ENCODE measurements around the gene ACOXL. TPM values are rescaled to one million over a fixed set of nuclear protein-coding genes. Genes with fewer than 3 reads are reported as not detected.
"Not testable (repeated sequence)": the region's sequence is repeated elsewhere in the genome, so short reads cannot be mapped to it uniquely, and the experiment has no call there.

Gene ACOXL
- total RNA-seq (2014; rRNA removed; shearing (Covaris generic); ENCODE audit: low replicate concordance) = 0.58 TPM in 1 of 2 replicates, not detected in the other

DNA sequence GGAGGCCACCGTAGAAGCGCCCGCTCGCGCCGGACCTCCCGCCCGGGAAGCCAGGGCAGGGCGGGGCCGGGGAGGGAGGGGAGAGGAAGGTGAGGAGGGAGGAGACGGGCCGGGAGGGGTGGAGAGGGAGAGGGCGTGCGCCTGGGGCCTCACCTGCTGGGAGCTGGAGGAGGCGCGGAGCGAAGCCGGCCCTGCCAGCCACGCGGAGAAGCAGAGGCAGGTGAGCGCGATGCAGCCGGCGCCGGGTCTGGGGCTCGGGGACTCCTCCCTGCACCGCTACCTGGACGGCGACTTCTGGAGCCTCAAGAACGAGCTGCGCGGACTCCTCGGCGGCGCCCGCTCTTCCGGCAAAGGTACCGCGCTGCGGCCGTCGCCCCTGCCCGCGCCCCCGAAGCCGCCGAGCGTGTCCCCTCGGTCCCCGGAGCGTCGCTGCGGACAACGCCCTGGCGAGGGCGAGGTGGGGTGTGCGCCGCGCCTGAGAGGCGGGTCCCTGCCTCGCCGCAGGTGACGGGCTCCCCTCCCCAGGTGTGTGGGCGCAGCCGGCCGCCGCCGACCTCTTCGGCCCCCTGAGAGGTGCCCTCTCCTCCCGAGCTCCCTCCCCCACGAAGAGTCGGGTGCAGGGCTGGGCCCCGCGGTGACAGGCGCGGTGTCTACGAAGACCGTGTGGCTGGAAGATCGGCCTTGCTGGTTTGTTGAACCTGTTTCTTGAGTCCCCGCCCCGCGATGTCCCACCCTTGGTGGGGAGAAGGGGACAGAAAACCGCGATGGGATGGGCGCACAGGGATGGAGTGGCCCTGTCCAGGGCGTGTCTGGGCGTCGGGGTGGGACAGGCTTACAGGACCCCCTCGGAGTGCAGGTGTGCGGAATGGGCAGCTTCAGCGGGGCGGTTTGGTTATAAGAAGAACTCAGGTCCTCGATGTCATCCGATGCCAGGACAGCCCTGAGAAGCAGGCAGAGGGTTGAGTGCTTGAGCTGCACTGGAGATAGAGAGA, at the start of gene ACOXL:
Gene ACOXL (plus strand): TSS at position 152 of the 992 bp plus-strand sequence. CDS start 35,817 bp downstream, outside the sequence.
- H3K27me3 ChIP-seq (ENCODE audit: low read length) = no peaks in the 10 kb centered on the region
- H3K4me3 ChIP-seq (ENCODE audit: low read length) = no peak within 1 kb of the TSS
- no peaks in the 10 kb centered on the region for H3K79me2 ChIP-seq (ENCODE audit: low read length)
- H2AFZ ChIP-seq (ENCODE audit: low read length) = no peak within 1 kb of the TSS
- H3K9me2 ChIP-seq (replicated peaks; ENCODE audit: insufficient read depth, low read length) = no peaks in the 10 kb centered on the region
- no peak within 1 kb of the TSS for H3K4me2 ChIP-seq (ENCODE audit: low read depth, low read length, poor library complexity, severe bottlenecking)
- peaks cover 7% of the 10 kb centered on the region for H3K4me1 ChIP-seq (ENCODE audit: low read length)
- H3K27ac ChIP-seq (ENCODE audit: low read length) = no peak within 1 kb of the TSS
- 0 out of 2 replicates have a peak, but pooled peaks cover 3% of the 10 kb centered on the region for H4K20me1 ChIP-seq (ENCODE audit: insufficient read depth, low read depth, low read length)
- no peaks in the 10 kb centered on the region for H3K36me3 ChIP-seq (ENCODE audit: insufficient read depth, low read length)
- DNase-seq = no peak
- H3K9me3 ChIP-seq (ENCODE audit: low read length) = no peaks in the 10 kb centered on the region
- H3K9ac ChIP-seq (ENCODE audit: low read length) = no peak within 1 kb of the TSS

DNA sequence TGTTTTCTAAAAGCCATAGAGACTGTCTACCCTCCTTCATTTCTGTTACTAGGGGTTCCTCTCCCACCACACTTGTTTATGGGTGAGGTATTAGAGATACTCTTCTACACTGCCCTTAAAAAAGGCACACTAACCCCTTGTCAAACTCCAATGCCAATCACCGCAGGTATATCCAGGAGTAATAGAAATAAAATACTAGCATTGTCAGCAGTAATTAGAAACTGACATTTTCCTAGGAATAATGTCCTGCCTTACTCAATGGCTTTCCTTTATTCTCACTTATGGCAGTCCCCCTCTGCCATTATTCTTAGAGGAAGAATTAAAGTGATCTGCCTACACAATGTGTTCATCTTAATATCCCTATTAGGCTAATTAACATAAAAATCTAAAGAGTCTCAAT, 49.5 kb upstream of the ACOXL start:
- no peaks in the 10 kb centered on the region for H4K20me1 ChIP-seq (ENCODE audit: insufficient read depth, low read depth, low read length)
- no peak overlapping the region for H3K4me2 ChIP-seq (ENCODE audit: low read depth, low read length, poor library complexity, severe bottlenecking)
- H3K79me2 ChIP-seq (ENCODE audit: low read length) = no peaks in the 10 kb centered on the region; the same call in 1 of the 2 replicates
- no peaks in the 10 kb centered on the region for H3K36me3 ChIP-seq (ENCODE audit: insufficient read depth, low read length)
- no peak overlapping the region for H3K9ac ChIP-seq (ENCODE audit: low read length)
- H3K9me3 ChIP-seq (ENCODE audit: low read length) = no peaks in the 10 kb centered on the region
- H3K9me2 ChIP-seq (replicated peaks; ENCODE audit: insufficient read depth, low read length) = no peaks in the 10 kb centered on the region
- no peak overlapping the region for H2AFZ ChIP-seq (ENCODE audit: low read length)
- no peak overlapping the region for H3K27ac ChIP-seq (ENCODE audit: low read length)
- H3K27me3 ChIP-seq (ENCODE audit: low read length) = no peaks in the 10 kb centered on the region
- no peak overlapping the region for H3K4me3 ChIP-seq (ENCODE audit: low read length)
- H3K4me1 ChIP-seq (ENCODE audit: low read length) = peaks cover 10% of the 10 kb centered on the region
- DNase-seq = no peak

DNA sequence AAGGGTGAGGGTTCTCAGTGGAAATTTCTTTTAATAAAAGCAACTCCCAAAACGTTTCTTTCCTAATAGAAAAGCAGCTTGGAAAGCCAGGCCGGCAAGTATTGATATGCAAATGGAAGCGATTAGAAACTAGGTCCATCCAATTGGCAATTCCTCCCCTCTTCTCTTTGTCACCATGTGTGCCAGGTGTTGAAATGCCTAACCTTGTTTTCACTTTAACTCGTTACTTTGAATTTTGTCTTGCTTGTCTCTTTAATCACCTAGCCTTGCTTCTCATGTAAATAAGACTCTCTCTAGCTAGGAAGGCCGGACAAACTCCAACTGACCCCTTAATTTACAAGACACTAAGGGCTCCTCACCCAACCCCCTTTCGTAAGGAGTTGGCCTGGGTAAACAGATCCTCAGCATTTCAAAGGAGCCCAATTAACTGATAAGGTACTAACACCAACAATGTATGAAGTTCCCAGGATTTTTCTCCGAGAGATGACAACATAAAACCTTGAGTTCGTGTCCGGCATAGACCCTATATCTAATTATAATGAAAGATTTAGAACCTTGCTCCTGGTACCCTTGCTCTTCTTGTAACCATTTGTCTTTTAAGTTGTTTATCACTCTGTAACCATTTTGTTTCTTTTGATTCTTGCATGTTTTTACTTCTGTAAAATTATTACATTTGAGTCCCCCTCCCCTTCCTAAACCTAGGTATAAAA, 44.4 kb upstream of the ACOXL start:
- not testable (repeated sequence) for H3K27me3 ChIP-seq (ENCODE audit: low read length); H3K9ac ChIP-seq (ENCODE audit: low read length); H3K36me3 ChIP-seq (ENCODE audit: insufficient read depth, low read length); H4K20me1 ChIP-seq (ENCODE audit: insufficient read depth, low read depth, low read length); DNase-seq; H3K27ac ChIP-seq (ENCODE audit: low read length); H2AFZ ChIP-seq (ENCODE audit: low read length); H3K4me2 ChIP-seq (ENCODE audit: low read depth, low read length, poor library complexity, severe bottlenecking); H3K9me3 ChIP-seq (ENCODE audit: low read length); H3K9me2 ChIP-seq (replicated peaks; ENCODE audit: insufficient read depth, low read length); H3K4me3 ChIP-seq (ENCODE audit: low read length); H3K79me2 ChIP-seq (ENCODE audit: low read length)
- peaks cover 14% of the 10 kb centered on the region for H3K4me1 ChIP-seq (ENCODE audit: low read length)

DNA sequence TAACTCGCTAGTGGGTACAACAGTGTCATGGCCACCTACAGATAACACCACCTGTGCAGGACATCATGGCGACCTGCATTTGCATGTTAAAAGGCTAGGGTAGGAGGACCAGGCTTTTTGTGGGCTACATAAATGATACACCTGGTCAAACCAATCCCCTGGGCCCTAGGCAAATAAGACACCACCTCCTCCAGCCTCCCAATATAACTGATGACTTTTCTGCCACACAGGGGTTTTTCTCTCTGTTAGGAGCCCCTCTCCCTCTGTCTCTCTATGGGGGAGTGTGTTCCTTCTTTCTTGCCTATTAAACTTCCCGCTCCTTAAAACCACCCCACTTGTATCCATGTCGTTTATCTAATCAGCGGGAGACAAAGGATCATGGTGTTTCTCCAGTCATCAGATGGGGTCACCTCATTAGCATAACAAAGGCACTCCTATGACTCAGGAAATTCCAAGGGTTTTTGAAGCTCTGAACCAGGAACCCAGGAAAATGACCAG, 43.7 kb upstream of the ACOXL start:
- Histone ChIP-seq H3K27ac (ENCODE audit: low read length) (no peak overlapping the region), H3K27me3 (ENCODE audit: low read length) (0 out of 2 replicates have a peak, but pooled peaks cover 3% of the 10 kb centered on the region), H3K9me2 (replicated peaks; ENCODE audit: insufficient read depth, low read length) (no peaks in the 10 kb centered on the region), H3K4me3 (ENCODE audit: low read length) (no peak overlapping the region), H3K4me2 (ENCODE audit: low read depth, low read length, poor library complexity, severe bottlenecking) (no peak overlapping the region), H2AFZ (ENCODE audit: low read length) (no peak overlapping the region), H3K9ac (ENCODE audit: low read length) (no peak overlapping the region), H4K20me1 (ENCODE audit: insufficient read depth, low read depth, low read length) (no peaks in the 10 kb centered on the region), H3K79me2 (ENCODE audit: low read length) (no peaks in the 10 kb centered on the region), H3K4me1 (ENCODE audit: low read length) (peaks cover 14% of the 10 kb centered on the region), H3K9me3 (ENCODE audit: low read length) (no peaks in the 10 kb centered on the region), H3K36me3 (ENCODE audit: insufficient read depth, low read length) (no peaks in the 10 kb centered on the region)
- no peak for DNase-seq

DNA sequence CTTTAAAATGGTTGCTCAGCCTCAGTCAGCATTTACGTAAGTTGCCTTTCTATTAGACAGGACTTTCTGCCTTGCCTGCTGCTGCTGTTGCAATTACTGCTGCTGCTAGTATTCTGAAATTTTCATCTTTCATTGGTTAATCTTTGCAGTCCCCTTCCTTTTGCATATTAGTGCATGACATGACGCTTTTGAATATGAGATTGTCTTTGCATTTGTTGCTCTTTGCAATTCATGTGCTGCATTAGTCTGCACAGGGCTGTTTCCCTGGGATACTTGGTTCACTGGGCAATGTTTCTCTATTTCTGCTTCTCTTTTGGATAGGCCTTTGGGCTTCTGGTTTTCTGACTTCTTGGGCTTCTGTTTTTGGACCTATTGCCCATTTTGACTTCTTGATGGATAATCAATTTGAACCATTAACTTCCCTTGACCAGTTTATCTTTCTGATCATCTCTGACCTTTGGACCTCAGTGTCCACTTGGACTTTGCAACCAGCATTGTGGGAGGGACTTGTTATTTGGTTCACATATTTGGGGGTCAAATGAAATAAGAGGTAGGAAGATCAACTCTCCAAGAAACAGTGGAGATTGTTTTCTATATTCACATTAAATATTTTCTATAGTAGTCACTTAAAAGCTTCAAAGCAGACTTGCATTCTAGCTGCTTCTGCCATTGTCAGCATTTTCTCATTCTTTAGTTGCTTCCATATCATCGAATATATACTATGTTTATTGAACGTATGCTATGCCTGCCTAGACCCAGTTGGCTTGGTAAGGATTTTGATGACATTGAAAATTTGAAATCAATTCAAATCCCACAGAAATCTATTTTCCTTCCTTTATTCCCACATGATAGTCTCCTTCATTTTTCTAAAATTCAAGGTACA, 42.0 kb upstream of the ACOXL start:
- Histone ChIP-seq H2AFZ (ENCODE audit: low read length) (no peak overlapping the region), H3K27me3 (ENCODE audit: low read length) (0 out of 2 replicates have a peak, but pooled peaks cover 3% of the 10 kb centered on the region), H3K27ac (ENCODE audit: low read length) (no peak overlapping the region), H3K4me3 (ENCODE audit: low read length) (no peak overlapping the region), H3K4me1 (ENCODE audit: low read length) (peaks cover 14% of the 10 kb centered on the region), H3K9ac (ENCODE audit: low read length) (no peak overlapping the region), H3K9me3 (ENCODE audit: low read length) (no peaks in the 10 kb centered on the region), H3K36me3 (ENCODE audit: insufficient read depth, low read length) (no peaks in the 10 kb centered on the region), H3K79me2 (ENCODE audit: low read length) (no peaks in the 10 kb centered on the region), H4K20me1 (ENCODE audit: insufficient read depth, low read depth, low read length) (no peaks in the 10 kb centered on the region), H3K9me2 (replicated peaks; ENCODE audit: insufficient read depth, low read length) (no peaks in the 10 kb centered on the region), H3K4me2 (ENCODE audit: low read depth, low read length, poor library complexity, severe bottlenecking) (no peak overlapping the region)
- DNase-seq = no peak

DNA sequence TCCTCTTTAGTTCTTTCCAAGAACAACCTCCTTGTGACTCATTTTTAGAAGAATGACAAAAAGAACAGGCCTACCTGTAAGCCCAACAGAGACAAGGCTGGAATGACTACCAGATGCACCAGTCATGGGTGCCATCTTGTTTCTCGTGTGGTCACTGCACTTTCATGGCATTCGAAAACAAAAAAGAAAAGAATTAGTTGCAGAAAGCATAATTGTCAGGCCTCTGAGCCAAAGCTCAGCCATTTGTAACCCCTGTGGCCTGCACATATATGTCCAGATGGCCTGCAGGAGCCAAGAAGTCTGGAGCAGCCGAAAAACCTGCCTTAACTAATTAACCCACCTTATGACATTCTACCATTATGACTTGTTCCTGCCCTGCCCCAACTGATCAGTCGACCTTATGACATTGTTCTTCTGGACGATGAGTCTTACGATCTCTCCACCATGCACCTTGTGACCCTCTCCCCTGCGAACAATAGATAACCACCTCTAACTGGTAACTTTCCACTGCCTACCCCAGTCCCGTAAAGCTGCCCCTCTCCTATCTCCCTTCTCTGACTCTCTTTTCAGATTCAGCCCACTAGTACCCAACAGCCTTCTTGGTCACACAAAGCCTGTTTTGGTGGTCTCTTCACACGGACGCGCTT, 40.6 kb upstream of the ACOXL start:
- no peaks in the 10 kb centered on the region for H4K20me1 ChIP-seq (ENCODE audit: insufficient read depth, low read depth, low read length)
- H3K4me2 ChIP-seq (ENCODE audit: low read depth, low read length, poor library complexity, severe bottlenecking) = no peak overlapping the region
- peaks cover 14% of the 10 kb centered on the region for H3K4me1 ChIP-seq (ENCODE audit: low read length)
- H2AFZ ChIP-seq (ENCODE audit: low read length) = no peak overlapping the region
- no peaks in the 10 kb centered on the region for H3K79me2 ChIP-seq (ENCODE audit: low read length)
- H3K9ac ChIP-seq (ENCODE audit: low read length) = no peak overlapping the region
- H3K9me3 ChIP-seq (ENCODE audit: low read length) = no peaks in the 10 kb centered on the region
- H3K36me3 ChIP-seq (ENCODE audit: insufficient read depth, low read length) = no peaks in the 10 kb centered on the region
- H3K4me3 ChIP-seq (ENCODE audit: low read length) = no peak overlapping the region
- H3K9me2 ChIP-seq (replicated peaks; ENCODE audit: insufficient read depth, low read length) = no peaks in the 10 kb centered on the region
- no peak for DNase-seq
- H3K27me3 ChIP-seq (ENCODE audit: low read length) = 0 out of 2 replicates have a peak, but pooled peaks cover 3% of the 10 kb centered on the region
- no peak overlapping the region for H3K27ac ChIP-seq (ENCODE audit: low read length)

DNA sequence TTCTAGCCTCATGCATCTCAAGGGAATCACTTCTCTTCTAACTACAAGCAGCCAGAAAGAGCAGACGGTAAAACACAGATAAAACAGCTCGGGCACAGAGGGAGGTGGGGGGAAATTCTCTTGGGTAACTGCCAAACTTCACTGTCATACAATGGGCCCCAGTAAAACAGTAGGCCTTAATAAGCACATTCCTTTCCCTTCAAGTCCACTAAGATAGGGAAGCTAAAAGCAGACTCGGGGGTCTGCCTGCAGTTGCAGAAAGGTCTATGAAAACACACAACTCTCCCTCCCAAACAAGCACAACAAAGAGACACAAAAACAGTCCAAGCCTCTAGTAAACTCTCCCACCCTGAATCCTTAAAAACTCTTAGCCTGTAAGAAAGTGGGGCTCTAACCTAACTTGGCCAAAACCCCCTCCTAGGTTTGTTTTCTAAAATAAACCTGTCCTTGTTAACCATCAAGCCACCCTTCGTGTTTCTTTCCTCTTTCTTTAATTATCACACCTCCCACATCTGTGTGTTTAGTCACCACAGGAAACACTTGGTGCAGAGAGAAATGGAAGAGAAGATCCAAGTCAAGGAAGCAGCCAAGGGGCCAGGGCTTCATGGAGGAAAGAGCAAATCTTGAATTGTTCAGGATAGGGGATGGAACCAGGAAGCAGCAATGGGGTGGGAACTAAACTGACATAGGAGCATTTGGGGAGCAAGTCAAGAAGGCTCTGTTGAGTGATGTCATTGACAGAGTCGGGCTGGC, 37.1 kb upstream of the ACOXL start:
- not testable (repeated sequence) for H3K9ac ChIP-seq (ENCODE audit: low read length); H3K79me2 ChIP-seq (ENCODE audit: low read length); H3K27ac ChIP-seq (ENCODE audit: low read length); DNase-seq; H4K20me1 ChIP-seq (ENCODE audit: insufficient read depth, low read depth, low read length); H3K4me1 ChIP-seq (ENCODE audit: low read length); H3K36me3 ChIP-seq (ENCODE audit: insufficient read depth, low read length); H2AFZ ChIP-seq (ENCODE audit: low read length); H3K9me3 ChIP-seq (ENCODE audit: low read length); H3K4me3 ChIP-seq (ENCODE audit: low read length); H3K9me2 ChIP-seq (replicated peaks; ENCODE audit: insufficient read depth, low read length); H3K27me3 ChIP-seq (ENCODE audit: low read length); H3K4me2 ChIP-seq (ENCODE audit: low read depth, low read length, poor library complexity, severe bottlenecking)
